Gastroesophageal sphincter (tissue), 3 donors: ENCODE measurements around the gene FER.

Experiments
- CTCF ChIP-seq, 4 experiments: fragments of 200-600 bp in 2 of 4; fragments of 450-650 bp in 2 of 4; sonication (generic) in 1 of 4; IDR thresholded peaks; one replicate each; pipeline ENCODE4 v1.5.1; 2017 to 2019; ENCODE audit warnings: antibody characterized with exemption in 4 of 4, mild to moderate bottlenecking in 2 of 4, moderate library complexity in 2 of 4
- POLR2A ChIP-seq, 2 donors: fragments of 450-650 bp; IDR thresholded peaks; one replicate each; pipeline ENCODE4 v1.6.1; 2017; ENCODE audit warnings: antibody characterized with exemption in 2 of 2, mild to moderate bottlenecking in 2 of 2, moderate library complexity in 1 of 2

GRCh38 chr5:109246395-109246794 lies 498.7 kb downstream of the FER start:
- no peak for TF ChIP-seq CTCF (IDR thresholded peaks at IDR 0.05)
- no peak for TF ChIP-seq POLR2A (IDR thresholded peaks at IDR 0.05)
